Fibroblast of villous mesenchyme (primary cell): ENCODE data around the gene HIVEP3. TPM values are rescaled to one million over a fixed set of nuclear protein-coding genes. Genes with fewer than 3 reads are reported as not detected.

Source experiments
- DNase-seq: peaks from one replicate; pipeline ENCODE4 v3.0.0-alpha.2; 2010; ENCODE audit warnings: low read depth
- H3K4me3 ChIP-seq: 2 replicates; pipeline ENCODE4 v1.5.1; 2011; ENCODE audit warnings: low read depth, mild to moderate bottlenecking, low read length
- CTCF ChIP-seq: IDR thresholded peaks from 2 replicates; pipeline ENCODE4 v1.5.1; 2012; ENCODE audit warnings: low read depth, mild to moderate bottlenecking, low read length; ENCODE audit not compliant: insufficient read depth
- total RNA-seq: library from RNA; depleted of rRNA; stranded (reverse); fragments of >200 nt; gene quantifications from 2 replicates; pipeline ENCODE4 v1.2.3, GENCODE V29; 2012

Gene HIVEP3
- total RNA-seq, 1 donor: 0.86 TPM

DNA sequence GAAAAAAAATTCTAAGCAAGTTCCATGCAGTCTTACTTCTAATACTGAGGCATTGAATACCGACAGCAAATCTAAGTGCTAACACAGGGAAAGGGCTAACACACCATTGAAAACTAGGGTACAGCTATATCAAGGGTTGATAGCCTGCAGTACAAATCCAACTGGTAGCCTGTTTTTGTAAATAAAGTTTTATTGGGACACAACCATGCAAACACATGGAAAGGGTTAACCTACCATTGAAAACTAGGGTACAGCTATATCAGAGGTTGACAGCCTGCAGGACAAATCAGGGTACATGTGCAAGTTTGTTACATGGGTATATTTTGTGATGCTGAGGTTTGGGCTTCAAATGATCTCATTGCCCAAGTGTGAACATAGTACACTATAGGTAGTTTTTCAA lies 212.9 kb downstream of the HIVEP3 start:
- DNase-seq: no peak
- no peak for TF ChIP-seq CTCF
- H3K4me3 ChIP-seq: no peak overlapping the region

DNA sequence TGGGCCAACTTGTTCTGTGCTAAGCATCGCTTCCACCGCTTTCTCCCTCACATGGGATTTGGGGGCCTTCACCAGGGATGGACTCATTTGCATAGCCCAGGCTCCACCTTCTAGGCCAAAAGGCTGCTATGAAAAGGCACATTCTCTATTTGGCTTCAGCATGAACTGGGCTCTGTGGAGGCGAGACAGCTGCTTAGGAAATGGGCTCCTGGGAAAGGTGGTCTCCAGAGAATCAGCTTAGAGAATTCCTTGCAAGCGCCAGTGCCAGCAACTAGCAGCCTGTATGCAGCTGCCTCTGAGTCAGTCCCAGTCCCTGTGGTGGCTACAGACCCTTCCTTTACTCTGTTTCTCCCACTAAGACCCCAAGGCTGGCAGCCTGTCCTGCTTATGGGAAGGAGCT lies 214.5 kb downstream of the HIVEP3 start:
- no peak overlapping the region for H3K4me3 ChIP-seq
- no peak for TF ChIP-seq CTCF
- DNase-seq: no peak

DNA sequence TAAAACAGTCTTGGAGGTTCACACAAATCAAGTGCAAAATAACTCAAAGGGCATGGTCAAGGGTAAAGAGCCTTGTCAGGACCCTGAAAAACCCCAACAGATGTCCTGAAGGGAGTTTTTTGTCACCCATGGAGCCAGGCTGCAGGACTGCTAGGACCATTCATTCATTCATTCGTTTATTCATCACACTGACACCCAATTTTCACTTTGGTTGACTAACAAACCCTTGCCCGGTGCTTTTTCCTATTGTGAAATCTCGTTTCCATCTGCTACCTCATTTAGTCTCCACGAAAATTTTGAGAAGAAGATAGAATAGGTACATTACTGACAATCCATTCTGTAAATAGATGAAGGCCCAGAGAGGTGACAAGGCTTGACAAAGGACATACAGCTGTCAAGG lies 216.0 kb downstream of the HIVEP3 start:
- DNase-seq: no peak
- TF ChIP-seq CTCF: no peak
- no peak overlapping the region for H3K4me3 ChIP-seq

DNA sequence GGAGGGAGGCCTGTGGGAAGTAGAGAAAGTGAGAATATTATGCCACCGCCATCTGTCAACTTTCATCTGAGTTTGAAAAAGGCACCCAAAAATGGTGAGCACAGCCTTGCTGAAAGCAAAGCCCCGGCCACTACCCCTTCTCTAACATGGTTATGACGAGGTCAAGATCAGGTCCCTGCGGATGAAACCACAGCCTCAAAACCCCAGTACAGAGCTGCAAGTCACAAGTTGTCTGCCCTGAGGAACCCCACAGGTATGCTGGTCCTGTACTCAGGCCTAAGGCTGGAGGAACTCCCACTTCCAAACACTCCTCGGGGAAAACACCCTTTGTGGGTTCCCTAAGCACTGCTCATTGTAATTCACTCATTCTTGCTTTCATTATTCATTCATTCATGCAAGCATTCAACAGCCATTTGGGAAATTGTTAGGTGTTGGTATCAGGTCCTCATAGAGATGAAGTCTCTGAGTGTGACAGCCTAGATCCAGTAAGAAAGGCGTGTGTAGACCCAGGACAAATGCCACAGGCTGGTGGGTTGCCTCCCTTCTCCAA lies 217.7 kb downstream of the HIVEP3 start:
- no peak for TF ChIP-seq CTCF
- no peak for DNase-seq
- no peak overlapping the region for H3K4me3 ChIP-seq

GRCh38 chr1:41700581-41700980 lies 218.1 kb downstream of the HIVEP3 start:
- no peak overlapping the region for H3K4me3 ChIP-seq
- TF ChIP-seq CTCF: no peak
- DNase-seq: no peak

GRCh38 chr1:41699861-41700248 lies 218.9 kb downstream of the HIVEP3 start:
- no peak overlapping the region for H3K4me3 ChIP-seq
- DNase-seq: no peak
- TF ChIP-seq CTCF: no peak
